Stimulated activated CD4-positive, alpha-beta T cell treated with anti-CD3 and anti-CD28 coated beads, Interleukin-15, amount 100 ng/mL, for 24 hours (primary cell): Measurements from ENCODE around the gene CCDC83.

Experiments used
- DNase-seq: peaks from one replicate; pipeline ENCODE4 v3.0.0-alpha.2; 2020

Gene CCDC83

DNA sequence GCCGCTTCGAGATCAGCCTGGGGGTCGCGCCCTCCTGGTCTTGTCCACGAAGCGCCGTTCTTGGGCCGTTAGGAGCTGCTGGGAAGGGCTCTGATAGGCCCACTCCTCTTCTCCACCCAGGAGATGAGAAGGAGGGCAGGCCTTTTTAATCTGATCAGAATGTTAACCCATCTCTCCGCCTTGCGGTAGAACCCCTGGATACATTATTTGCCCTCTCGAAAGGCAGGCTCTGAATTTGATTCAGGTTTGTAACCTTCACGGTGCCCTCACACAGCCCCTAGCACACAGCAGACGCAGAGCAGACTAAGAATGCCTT is at the start of gene CCDC83:
Gene CCDC83, plus strand, starts transcription at position 43 of the 316 bp plus-strand sequence. CDS start 9,741 bp downstream, outside the sequence.
- DNase-seq, result no peak

DNA sequence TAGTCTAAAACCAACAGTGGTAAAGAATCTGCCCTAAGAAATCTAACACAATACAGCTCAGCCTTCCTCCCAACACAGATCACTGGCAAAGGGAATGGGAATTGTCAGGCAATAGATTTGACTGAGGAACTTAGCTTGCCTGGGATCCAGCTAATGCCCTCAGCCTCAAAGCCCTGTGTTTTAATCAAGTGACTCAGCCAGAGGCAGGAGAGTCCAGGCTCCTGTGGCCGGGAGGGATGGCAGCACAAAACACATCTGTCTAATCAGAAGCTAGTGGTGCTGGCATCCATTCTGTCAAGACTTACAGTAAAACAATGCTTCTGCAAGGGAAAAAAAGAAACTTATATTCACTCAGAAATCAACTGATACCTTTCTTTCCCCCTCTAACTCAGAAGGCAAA is 49.8 kb upstream of the CCDC83 start:
- DNase-seq, result no peak

DNA sequence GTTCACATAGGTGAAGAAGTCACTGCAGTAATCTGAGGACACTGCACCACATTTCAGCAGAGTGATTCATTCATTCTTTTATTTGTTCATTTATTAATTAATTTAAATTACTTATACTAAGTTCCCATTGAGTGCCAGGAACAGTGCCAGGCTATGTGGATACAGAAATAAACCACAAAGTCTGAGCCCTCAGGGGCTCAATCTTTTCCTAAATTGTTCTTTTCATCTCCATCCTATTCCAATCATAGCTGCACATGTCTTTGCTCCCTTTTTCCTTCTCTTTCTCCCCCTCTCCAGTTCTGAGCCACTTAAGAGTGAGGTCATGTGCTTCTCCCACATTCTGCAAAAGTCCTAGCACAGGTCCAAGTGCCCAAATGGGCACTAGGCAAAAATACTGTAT is 49.2 kb upstream of the CCDC83 start:
- no peak for DNase-seq

DNA sequence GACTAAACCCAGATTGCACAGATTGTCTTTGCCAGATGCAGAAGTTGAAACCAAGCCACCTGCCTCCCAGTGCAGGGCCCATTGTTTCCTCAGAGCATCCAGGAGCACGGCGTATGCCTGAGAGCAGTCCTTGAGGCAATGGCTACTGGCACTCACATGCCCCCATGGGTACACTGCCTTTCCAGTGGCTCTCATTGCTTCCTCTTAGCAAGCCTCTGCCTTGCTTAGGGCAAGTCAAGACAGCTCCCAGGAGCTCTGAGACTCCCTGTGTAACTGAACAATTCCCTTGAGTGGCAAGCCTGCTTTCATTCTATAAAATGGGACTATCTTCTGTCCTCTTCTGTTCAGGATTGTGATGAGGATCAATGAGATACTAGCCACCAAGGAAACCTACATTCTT is 48.3 kb upstream of the CCDC83 start:
- no peak for DNase-seq

DNA sequence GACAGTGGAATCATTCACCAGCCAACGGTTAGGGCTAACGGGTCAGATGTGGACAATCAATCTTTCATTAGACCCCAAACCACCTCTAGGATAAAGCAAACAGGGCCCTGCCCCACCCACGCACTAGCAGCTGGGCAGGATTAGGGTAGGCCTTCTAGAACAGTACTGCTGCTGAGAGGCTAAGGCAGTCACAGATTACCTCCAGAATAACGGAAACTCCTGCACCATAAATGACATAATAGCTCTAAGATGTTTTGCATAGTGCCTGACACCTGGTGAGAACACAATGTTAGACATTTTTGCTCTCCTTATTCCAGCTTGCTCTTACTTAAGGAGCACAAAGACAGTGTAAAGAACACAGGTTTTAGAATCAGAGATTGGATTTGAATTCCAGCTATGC is 46.0 kb upstream of the CCDC83 start:
- no peak for DNase-seq

DNA sequence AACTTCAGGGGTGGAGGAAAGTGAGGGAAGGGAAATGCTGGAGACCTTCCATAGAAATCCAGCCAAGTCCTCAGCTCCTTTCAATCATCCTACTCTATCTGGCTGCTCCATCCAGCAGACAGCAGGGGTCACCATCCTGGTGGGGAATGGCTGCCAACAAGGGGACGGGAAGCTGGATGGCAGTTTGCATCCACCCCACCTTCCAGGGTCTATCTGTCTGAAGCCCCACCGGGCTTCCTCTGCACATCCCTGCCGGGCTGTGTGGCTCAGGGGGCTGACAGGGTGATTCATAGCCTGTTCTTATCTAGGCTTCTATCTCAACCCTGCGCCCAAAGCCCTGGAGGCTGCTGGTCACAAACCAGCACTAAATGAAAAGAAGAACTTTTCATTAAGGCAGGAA is 45.3 kb upstream of the CCDC83 start:
- DNase-seq, result peak; percentile 19

DNA sequence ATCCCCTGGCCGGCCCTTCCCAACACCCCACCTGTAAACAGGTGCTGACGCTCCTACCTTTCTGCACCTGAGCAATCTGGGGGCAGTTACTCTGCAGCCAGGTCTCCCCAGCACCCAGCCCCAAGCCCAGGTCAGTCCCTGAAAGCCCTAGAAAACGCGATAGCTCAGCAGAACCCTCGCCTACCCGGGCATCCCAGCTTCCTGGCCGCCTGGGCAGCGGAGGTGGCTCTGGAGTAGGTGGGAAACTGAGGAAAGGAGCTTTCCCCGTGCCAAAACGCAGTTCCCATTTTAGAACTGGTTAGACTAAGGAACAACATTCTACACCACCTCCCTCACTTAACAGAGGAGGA is 44.7 kb upstream of the CCDC83 start:
- DNase-seq, result peak; percentile 17

DNA sequence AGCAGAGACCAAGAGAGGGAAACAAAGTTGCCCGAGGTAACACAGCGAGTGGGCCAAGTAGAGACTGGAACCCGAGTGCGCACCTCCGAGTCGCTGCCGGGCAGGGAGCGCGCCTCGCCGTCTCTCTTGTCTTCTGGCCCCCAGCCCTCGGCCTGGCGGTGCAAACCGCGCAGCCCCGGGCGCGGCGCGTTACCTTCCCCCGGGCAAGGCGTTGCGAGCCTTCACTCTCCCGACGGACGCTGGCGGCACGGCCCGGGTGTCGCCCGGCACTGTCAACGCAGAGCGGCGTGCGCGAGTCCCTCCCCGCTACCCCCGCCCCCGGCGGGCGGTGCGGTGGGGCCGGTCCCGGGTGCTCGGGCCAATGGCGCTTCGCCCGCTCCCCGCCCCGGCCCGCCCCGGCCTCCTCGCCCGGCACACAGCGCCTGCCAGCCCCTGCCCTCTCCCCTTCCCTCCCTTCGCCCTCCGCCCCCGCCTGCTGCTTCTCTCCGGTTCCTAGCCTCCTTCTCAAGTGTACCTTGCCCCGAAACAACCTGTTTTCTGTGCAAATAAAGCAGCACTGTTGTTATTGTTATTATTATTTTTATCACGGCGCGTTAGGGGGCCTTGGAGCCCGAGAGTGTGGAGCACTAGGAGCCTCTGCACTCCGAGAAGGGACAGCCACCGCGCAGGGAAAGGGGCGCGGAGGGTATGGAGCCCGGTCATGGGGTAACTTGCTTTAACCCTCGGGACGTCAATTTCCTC is 44.1 kb upstream of the CCDC83 start, which contains the start of gene SYTL2:
Gene SYTL2, minus strand, starts transcription at position 271 of the 741 bp plus-strand sequence. CDS start 53,416 bp downstream, outside the sequence.
- peak; percentile 85 for DNase-seq

DNA sequence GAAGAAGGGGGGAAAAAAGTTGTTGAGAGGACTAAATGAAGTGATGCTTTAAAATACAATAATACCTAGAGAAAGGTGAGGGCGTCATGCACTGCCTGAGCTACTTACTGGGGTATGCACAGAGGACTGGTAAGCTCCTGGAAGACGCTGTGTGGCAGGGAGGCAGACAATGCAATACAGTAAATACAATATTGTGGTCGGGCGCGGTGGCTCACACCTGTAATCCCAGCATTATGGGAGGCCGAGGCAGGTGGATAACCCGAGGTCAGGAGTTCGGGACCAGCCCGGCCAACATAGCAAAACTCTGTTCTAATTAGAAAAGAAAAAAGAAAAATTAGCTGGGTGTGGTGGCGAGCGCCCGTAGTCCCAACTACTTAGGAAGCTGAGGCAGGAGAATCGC is 43.6 kb upstream of the CCDC83 start:
- no peak for DNase-seq

DNA sequence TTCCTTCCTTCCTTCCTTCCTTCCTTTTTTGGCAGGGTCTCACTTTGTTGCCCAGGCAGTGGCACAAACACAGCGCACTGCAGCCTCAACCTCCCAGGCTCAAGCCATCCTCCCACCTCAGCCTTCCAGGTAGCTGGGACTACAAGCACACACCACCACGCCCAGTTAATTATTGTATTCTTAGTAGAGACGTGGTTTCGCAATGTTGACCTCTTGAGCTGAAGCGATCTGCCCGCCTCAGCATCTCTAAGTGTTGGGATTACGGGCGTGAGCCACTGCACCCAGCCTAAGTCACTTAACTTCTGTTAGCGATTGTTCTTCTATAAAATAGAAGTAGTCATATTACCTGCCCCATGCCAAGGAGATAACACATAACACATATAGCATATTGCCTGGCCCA is 41.5 kb upstream of the CCDC83 start:
- no peak for DNase-seq

DNA sequence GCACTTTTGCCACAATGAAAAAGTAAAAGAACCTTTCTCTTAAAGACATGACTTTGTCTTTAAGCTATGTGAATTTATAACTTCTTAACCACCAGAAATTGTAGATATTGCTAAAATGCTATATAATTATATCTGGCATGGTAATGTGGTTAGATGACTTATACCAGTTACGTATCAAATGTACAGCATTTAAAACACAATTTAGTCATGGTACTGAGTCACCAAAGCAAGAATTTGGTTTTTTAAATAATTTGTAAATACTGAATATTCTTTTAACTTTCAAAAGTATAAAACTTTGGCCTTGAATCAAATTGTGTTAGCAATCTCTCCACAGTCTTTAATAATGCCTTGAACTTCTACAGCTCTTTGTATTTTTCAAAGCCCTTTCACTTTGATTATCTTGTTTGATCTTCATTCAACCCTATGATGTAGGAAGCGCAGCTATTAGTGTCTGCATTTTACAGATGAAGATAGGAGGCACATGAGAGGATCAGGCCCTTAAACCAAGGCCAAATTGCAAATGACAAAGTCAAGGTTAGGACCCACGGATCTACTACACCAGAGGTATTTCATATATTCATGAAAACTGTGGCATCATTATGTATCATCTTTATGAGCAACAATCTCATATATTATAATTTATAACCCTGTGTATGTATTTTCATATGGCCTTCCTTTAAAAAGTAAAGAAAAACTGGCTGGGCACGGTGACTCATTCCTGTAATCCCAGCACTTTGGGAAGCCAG is 39.8 kb upstream of the CCDC83 start:
- DNase-seq, result no peak

DNA sequence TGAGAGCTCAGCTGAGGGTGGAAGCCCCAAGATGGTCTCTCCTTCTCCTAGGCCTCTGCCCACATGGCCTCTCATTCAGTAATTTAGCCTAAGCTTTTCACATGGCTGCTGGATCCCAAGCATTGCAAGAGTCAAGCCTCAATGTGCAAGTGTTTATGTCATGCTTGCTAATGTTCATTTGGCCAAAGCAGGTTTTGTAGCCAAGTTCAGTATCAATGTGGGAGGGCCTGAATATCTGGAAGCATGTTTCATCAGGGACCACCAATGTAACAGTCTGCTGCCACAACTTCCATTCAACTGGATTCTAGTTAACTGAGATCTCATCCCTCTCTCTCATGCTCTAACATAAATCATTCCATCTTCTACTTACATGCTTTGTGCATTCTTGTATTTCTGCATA is 35.7 kb upstream of the CCDC83 start:
- no peak for DNase-seq

DNA sequence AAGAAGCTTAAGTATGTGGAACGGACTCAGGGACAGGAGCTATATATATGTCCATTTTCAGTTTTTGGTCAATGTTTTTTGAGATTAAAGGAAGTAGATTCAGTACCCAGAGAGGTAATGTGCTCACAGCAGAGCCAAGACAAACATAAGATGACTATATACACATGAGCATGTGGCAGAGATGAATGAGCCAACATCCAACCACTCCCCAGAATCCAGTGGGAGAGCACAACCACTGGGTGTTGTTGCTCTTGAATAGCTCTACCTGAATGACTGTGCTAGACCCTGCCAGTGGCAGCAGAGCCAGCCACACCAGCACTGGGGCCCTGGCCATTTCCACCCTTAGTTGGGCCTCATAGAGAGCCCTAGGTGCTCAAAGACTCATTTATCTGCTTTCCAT is 33.5 kb upstream of the CCDC83 start:
- no peak for DNase-seq

DNA sequence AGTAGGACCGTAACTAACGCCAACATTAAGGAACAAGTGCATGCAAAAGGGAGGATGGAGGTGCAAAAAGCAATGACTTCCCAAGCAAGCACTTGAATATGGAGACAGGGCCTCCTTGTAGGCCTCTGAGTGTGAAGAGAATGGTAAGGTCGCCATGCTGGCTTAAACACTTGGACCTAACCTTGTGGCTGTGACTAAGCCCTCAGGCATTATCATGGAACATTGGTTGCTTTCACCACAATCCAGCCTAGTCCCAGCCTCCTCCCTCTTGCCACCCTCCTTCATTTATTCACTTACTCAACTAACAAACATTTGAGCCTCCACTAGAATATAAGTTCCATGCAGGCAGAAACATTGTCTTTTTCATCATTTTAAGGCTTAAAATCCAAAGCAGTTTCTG is 32.4 kb upstream of the CCDC83 start:
- DNase-seq, result no peak

DNA sequence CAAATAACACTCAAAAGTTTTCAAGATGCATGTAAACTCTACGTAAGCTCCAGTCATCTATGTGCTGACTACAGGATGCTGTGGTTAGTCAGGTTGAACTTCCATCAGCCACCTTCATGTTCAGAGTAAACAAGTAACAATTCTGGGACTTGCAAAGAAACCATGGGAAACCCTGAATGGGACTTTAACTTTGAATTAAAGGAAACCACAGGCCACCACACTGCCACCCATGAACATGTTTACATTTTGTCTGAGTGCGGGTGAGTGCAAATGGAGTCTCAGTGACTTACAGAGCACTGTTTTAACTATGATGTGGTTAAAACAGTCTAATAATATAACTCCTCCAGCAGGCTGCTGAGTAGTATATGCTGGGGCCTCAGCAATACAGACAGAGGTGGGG is 31.4 kb upstream of the CCDC83 start:
- DNase-seq, result peak; percentile 41

DNA sequence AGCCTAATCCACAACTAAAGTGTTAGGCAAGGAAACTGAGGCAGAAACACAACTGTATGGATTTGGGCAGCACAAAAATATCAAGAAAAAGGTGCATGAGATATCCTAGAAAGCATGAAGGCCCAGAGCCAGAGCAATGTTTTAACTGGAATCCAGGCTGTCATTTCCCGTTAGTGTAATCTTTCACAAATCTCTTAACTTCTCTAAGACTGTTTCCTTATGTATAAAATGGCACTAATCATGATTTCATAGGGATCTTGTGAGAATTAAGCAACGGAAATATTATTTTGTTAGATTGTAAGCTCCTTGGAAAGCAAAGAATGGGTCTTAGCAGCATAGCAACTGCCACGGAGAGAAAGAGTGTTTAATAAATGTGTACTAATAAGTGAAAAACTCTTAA is 29.6 kb upstream of the CCDC83 start:
- no peak for DNase-seq

DNA sequence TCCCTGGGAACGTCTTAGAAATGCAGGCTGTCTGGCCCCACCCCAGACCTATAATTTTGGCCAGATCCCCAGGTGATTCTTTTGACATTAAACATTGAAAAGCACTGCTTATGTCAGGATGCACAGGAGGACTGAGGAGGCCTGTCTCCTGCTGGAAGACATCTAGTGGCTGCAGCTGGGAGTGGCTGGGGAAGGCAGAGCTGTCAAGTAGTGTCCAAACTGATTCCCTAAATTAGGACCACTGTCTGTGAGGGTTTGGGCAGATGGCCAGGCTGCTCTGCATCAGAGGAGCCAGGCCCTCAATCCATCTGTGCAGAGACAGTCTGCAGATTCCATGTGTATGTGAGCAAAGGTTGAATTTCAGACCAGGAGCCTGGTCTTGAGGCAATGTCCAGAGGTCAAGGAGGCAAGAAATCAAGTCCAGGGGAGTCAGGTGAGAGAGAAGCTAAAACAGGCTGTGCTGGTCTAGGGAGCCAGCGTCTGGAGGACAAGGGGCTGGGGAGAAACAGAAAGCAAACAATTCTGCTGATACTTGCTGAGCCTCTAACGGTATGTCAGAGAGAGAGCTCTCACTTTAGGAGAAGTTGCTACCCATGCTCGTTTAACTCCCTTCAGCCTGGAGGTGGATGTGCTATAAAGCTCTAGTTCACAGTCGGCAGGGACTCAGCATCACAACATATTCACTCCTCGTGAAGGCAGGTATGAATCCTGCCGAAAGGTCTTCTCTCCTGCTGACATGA is 28.9 kb upstream of the CCDC83 start:
- DNase-seq, result peak; percentile 40

DNA sequence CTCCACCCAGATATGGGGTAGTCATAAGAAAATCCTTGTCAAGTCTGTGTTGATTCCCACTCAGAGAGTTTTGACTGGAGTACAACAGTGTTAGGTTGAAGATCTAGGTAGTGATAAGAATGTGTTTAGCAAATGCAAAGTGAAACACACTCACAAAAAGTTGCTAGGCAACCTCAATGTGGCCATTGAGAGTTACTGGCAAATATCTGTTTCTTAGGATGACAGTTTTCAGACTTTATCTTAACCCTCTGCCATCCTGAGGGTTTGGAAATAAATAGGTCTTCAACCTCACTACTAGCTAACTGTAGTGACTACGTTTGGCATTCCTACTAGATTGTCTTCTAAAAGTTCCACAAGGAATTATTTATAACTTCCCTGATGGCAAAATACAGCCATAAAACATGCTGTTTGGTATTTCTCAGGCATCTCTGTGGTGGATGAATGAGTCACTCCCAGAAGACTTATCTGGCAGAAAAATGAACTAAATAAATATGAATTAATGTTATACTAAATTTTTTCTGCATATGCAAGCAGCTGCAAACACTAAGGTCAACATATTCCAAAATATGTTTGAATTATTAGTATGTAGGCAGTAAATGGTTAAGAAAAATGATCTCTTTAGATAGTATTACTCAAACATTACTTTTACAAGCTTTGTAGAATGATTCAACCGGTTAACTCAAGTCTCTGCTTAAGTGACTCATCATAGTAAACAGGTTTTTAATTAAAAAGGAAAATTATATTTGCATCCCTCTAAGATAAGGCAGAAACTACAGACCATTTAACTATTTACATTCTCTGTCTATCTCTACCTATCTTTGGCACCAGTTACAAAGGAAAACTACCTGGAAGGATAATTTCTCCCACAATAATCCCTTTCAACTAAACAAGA is 27.2 kb upstream of the CCDC83 start:
- no peak for DNase-seq

DNA sequence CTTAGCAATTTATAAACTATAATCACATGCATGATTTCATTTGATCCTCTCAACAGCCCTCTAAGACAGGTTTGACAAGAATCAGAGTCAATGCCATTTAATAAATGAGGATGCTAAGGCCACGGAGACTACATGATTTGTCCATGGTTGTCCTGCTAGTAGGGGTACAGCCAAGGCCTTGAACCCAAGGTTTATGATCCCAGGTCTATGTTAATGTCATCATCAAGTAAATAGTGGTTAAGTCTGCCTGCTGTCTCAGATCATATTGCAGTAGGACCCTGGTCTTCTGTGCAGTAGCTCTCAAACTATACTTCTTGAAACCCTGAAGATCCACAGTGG is 26.6 kb upstream of the CCDC83 start:
- no peak for DNase-seq

DNA sequence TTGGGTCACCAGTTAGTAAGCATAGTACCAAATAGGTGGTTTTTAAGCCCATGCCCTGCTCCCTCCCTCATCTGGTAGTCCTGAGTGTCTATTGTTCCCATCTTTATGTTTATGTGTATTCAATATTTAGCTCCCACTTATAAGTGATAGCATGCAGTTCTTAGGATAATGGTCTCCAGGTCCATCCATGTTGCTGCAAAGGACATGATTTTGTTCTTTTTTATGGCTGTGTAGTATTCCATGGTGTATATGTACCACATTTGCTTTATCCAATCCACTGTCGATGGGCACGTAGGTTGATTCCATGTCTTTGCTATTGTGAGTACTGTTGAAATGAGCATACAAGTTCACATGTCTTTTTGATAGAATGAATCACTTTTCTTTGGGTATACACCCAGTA is 26.0 kb upstream of the CCDC83 start:
- DNase-seq, result no peak

DNA sequence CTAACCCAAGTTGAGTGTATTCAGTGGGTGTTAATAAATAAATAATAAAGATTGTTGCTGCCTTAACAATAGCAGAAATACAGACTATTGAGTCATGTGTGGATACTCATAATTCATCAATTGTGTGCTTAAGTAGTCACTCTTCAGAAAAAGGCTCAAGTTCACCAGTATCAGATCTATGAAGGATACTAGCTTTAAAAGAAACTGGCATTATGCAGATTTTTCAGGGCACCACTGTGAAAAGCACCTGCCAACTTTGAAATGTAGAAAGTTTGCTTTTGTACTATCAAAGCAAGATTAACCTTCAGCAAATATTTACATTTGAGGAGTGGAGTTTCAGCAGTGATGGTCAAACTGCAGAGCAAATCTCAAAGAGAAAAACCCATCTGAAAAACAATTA is 24.1 kb upstream of the CCDC83 start:
- DNase-seq, result no peak

DNA sequence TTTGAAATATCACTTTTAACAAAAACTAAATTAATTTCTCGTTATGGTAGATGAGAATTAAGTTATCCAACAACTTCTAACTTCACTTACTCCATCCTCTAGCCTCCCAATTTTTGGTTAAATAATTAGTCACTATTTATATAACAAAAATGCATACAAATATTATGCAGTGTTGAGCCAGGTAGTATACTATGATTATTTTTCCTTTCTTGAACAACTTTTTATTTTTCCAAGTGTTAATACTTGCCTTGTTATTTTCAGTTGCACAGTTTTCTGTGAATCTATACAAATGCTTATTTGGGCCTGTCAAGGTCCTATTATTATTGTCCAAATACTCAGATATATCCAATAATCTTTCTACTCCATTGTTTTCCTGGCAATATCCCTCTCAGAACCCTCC is 19.9 kb upstream of the CCDC83 start:
- no peak for DNase-seq

DNA sequence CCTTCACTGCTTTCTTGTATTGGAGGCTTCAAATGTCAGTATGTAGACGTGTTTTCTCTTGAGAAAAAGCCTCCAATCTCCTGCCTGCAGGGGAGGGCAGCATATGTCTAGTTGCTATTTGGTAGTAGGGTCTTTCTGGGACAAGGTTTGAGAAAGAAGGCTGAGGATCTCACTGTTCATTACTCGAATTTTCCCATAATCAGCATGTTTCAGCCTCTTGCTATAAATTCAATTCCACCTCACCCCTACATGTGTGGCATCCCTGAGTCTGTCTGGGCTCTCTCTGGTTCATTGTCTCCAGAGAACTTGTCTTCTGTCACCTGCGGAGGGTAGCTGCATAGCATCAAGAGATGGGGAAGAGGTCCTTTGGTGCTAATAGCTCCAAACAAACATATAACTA is 19.5 kb upstream of the CCDC83 start:
- DNase-seq, result no peak
